Hepatic stellate cell (primary cell): Measurements from ENCODE around the gene NSD1.
"Not testable (repeated sequence)": the region's sequence is repeated elsewhere in the genome, so short reads cannot be mapped to it uniquely, and the experiment has no call there.

Experiments used
- DNase-seq: peaks from one replicate; pipeline ENCODE4 v3.0.0; 2011; ENCODE audit warnings: low spot score

The NSD1 gene

GRCh38 chr5:177330991-177331842 lies 197.6 kb downstream of the NSD1 start:
- DNase-seq = no peak

- no peak for DNase-seq
These were observed 198.7 kb downstream of the NSD1 start for GRCh38 chr5:177332031-177332895.

- DNase-seq = no peak
These were observed 199.3 kb downstream of the NSD1 start for GRCh38 chr5:177332896-177333260.

GRCh38 chr5:177333420-177334154 lies 200.0 kb downstream of the NSD1 start:
- no peak for DNase-seq

- DNase-seq = no peak
These were observed 200.6 kb downstream of the NSD1 start for GRCh38 chr5:177334155-177334551.

- DNase-seq = no peak
These were observed 201.5 kb downstream of the NSD1 start for GRCh38 chr5:177334781-177335700.

GRCh38 chr5:177335701-177336065 lies 202.1 kb downstream of the NSD1 start:
- no peak for DNase-seq

GRCh38 chr5:177336112-177336511 lies 202.5 kb downstream of the NSD1 start:
- DNase-seq = no peak

GRCh38 chr5:177336603-177337494 lies 203.3 kb downstream of the NSD1 start:
- DNase-seq = no peak

- no peak for DNase-seq
These were observed 204.9 kb downstream of the NSD1 start for GRCh38 chr5:177338251-177339106.

- no peak for DNase-seq
These were observed 205.6 kb downstream of the NSD1 start for GRCh38 chr5:177339107-177339638.

- DNase-seq = not testable (repeated sequence)
These were observed 209.4 kb downstream of the NSD1 start for GRCh38 chr5:177343000-177343399.

- no peak for DNase-seq
These were observed 210.2 kb downstream of the NSD1 start for GRCh38 chr5:177343777-177344176.

GRCh38 chr5:177344891-177345290 lies 211.3 kb downstream of the NSD1 start:
- no peak for DNase-seq

- DNase-seq = no peak
These were observed 213.2 kb downstream of the NSD1 start for GRCh38 chr5:177346820-177347219.

GRCh38 chr5:177347699-177348098 lies 214.1 kb downstream of the NSD1 start:
- no peak for DNase-seq

- DNase-seq = no peak
These were observed 215.7 kb downstream of the NSD1 start for GRCh38 chr5:177349362-177349647.

- no peak for DNase-seq
These were observed 216.2 kb downstream of the NSD1 start for GRCh38 chr5:177349762-177350161.
